ENCODE data around the gene PRDM1.

Gene PRDM1

GRCh38 chr6:106120006-106120405 lies 33.9 kb downstream of the PRDM1 start:
- Histone ChIP-seq H3K9ac (ENCODE audit: insufficient read length) (no peak overlapping the region), H3K4me3 (no peak overlapping the region), H3K27ac (no peak overlapping the region), H3K36me3 (ENCODE audit: insufficient read depth, low read length) (no peaks in the 10 kb centered on the region), H3K9me3 (ENCODE audit: low read depth, low read length) (no peaks in the 10 kb centered on the region)
- TF ChIP-seq EZH2 (IDR thresholded peaks at IDR 0.05) (no peak), FOXP2 (optimal IDR thresholded peaks at IDR 0.05; ENCODE audit: control extremely low read depth, extremely low read length, insufficient read depth) (no peak)
- DNase-seq (ENCODE audit: low read depth, low spot score) = no peak

DNA sequence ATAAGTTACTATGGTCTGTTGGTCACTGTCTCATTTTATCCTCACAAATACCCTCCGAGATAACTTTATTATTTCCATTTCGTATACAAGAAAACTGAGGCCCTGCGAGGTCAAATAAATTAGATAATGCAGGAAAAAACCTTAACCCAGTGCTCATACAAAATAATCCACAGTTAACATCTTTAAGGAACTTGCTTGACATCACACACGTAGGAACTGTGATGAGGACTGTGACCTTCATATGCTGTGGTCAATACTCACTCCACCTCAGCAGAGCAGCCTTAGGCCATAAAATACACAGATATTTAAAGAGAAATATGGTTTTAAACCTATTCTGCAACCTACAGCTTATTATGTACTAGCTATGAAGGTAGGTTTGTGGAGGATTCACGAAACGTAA lies 34.3 kb downstream of the PRDM1 start:
- DNase-seq (ENCODE audit: low read depth, low spot score) = no peak
- Histone ChIP-seq H3K36me3 (ENCODE audit: insufficient read depth, low read length) (no peaks in the 10 kb centered on the region), H3K27ac (no peak overlapping the region), H3K4me3 (no peak overlapping the region), H3K9me3 (ENCODE audit: low read depth, low read length) (no peaks in the 10 kb centered on the region), H3K9ac (ENCODE audit: insufficient read length) (no peak overlapping the region)
- no peak for TF ChIP-seq POLR2AphosphoS5 (IDR thresholded peaks at IDR 0.05; ENCODE audit: borderline replicate concordance, low read depth, low read length)

DNA sequence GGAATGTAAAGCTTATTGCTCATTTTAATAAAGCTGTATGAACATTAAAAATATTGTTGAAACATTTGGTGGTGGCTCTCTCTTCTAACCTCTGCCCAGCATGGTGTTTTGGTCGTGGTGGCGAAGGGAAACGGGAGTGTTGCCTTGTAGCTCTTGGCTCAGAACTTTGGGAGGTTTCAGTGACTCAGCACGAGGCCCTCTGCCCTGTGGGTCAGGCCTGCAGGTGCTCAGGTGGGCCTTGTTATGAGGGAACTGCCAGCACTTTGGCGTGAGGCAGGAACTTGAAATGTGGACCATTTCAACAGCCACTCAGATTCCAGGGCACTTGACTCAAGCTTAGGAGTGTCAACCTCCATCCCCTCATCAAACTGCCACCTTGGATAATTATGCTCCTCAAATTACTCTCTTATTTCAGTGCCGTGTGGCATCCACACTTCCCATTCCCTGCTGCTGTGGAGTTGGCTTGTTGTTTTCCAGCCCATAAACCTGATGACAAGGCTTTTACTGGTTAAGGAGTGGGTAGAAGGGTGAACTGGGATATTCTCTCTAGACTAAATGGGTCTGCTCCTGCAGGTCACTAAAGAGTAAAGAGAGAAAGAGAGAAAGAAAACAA lies 36.3 kb downstream of the PRDM1 start:
- no peak for DNase-seq (ENCODE audit: low read depth, low spot score)
- no peaks in the 10 kb centered on the region for H3K36me3 ChIP-seq (ENCODE audit: insufficient read depth, low read length)
- TF ChIP-seq EZH2 (IDR thresholded peaks at IDR 0.05) (no peak), FOXP2 (optimal IDR thresholded peaks at IDR 0.05; ENCODE audit: control extremely low read depth, extremely low read length, insufficient read depth) (no peak), POLR2AphosphoS5 (IDR thresholded peaks at IDR 0.05; ENCODE audit: borderline replicate concordance, low read depth, low read length) (no peak)
- H3K27ac ChIP-seq = no peak overlapping the region
- no peaks in the 10 kb centered on the region for H3K9me3 ChIP-seq (ENCODE audit: low read depth, low read length)
- no peak overlapping the region for H3K9ac ChIP-seq (ENCODE audit: insufficient read length)
- no peak overlapping the region for H3K4me3 ChIP-seq

GRCh38 chr6:106122938-106123656 lies 37.0 kb downstream of the PRDM1 start:
- DNase-seq (ENCODE audit: low read depth, low spot score) = no peak
- Histone ChIP-seq H3K36me3 (ENCODE audit: insufficient read depth, low read length) (no peaks in the 10 kb centered on the region), H3K4me3 (no peak overlapping the region), H3K9ac (ENCODE audit: insufficient read length) (no peak overlapping the region), H3K27ac (no peak overlapping the region), H3K9me3 (ENCODE audit: low read depth, low read length) (no peaks in the 10 kb centered on the region)
- TF ChIP-seq EZH2 (IDR thresholded peaks at IDR 0.05) (no peak), POLR2AphosphoS5 (IDR thresholded peaks at IDR 0.05; ENCODE audit: borderline replicate concordance, low read depth, low read length) (no peak)

GRCh38 chr6:106124015-106124414 lies 37.9 kb downstream of the PRDM1 start:
- Histone ChIP-seq H3K27ac (no peak overlapping the region), H3K36me3 (ENCODE audit: insufficient read depth, low read length) (no peaks in the 10 kb centered on the region), H3K9ac (ENCODE audit: insufficient read length) (no peak overlapping the region), H3K9me3 (ENCODE audit: low read depth, low read length) (no peaks in the 10 kb centered on the region), H3K4me3 (no peak overlapping the region)
- DNase-seq (ENCODE audit: low read depth, low spot score) = no peak
- no peak for TF ChIP-seq POLR2AphosphoS5 (IDR thresholded peaks at IDR 0.05; ENCODE audit: borderline replicate concordance, low read depth, low read length)
- no peak for TF ChIP-seq EZH2 (IDR thresholded peaks at IDR 0.05)
- no peak for TF ChIP-seq FOXP2 (optimal IDR thresholded peaks at IDR 0.05; ENCODE audit: control extremely low read depth, extremely low read length, insufficient read depth)

DNA sequence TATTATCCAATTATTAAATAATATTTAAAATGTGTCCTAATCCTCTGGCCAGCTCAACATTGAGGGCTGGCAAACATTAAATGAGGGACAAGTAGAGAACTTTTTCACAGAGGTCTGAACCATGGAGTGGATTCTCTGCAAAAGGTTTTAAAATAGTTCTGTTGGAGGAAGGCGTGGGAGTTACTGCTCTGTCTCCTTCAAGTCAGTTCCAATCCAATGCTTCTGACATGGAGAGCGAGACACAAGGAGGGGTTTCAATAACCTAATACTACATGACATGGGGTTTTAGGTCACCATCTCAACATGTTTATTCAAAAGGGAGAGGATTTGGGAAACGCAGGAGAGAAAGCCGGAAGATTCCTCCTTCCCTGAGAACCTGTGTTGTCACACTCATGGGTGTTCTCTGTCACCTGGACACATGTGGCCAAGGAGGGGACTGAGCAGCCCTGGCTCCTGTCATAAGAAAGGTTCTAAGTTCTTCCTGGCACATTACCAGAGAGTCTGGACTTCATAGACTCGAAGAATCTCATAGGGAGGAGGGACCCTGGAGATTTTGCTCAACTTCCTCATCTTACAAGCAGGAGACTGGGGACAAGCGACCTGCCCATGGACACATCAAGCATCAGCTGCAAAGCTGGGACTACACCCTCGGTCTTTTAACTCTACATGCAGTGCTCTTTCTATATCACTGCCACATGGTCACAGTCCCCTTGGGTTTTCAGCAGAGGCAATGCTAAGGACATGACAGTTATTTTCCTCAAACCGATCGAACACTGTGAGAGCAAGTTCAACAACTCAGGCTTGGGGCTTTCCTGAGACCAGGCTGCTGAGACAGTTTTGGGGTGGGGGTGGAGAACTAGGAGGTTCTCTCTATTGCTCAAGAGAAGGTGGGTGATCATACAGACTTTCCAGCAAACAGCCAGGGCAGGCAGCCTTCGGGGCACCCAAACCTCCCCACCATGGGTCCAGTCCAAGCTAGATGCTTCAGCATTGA lies 38.6 kb downstream of the PRDM1 start:
- no peak for TF ChIP-seq FOXP2 (optimal IDR thresholded peaks at IDR 0.05; ENCODE audit: control extremely low read depth, extremely low read length, insufficient read depth)
- Histone ChIP-seq H3K36me3 (ENCODE audit: insufficient read depth, low read length) (no peaks in the 10 kb centered on the region), H3K9me3 (ENCODE audit: low read depth, low read length) (no peaks in the 10 kb centered on the region), H3K4me3 (no peak overlapping the region), H3K9ac (ENCODE audit: insufficient read length) (no peak overlapping the region), H3K27ac (no peak overlapping the region)
- no peak for DNase-seq (ENCODE audit: low read depth, low spot score)

- H3K9ac ChIP-seq (ENCODE audit: insufficient read length) = no peak overlapping the region
- no peaks in the 10 kb centered on the region for H3K9me3 ChIP-seq (ENCODE audit: low read depth, low read length)
- H3K27ac ChIP-seq = no peak overlapping the region
- no peak for TF ChIP-seq FOXP2 (optimal IDR thresholded peaks at IDR 0.05; ENCODE audit: control extremely low read depth, extremely low read length, insufficient read depth)
- TF ChIP-seq EZH2 (IDR thresholded peaks at IDR 0.05) = no peak
- no peak for TF ChIP-seq POLR2AphosphoS5 (IDR thresholded peaks at IDR 0.05; ENCODE audit: borderline replicate concordance, low read depth, low read length)
- no peak overlapping the region for H3K4me3 ChIP-seq
- H3K36me3 ChIP-seq (ENCODE audit: insufficient read depth, low read length) = no peaks in the 10 kb centered on the region
- DNase-seq (ENCODE audit: low read depth, low spot score) = no peak
Measured at GRCh38 chr6:106125925-106126435, 39.8 kb downstream of the PRDM1 start.

GRCh38 chr6:106126482-106126881 lies 40.3 kb downstream of the PRDM1 start:
- Histone ChIP-seq H3K36me3 (ENCODE audit: insufficient read depth, low read length) (no peaks in the 10 kb centered on the region), H3K9ac (ENCODE audit: insufficient read length) (no peak overlapping the region), H3K9me3 (ENCODE audit: low read depth, low read length) (no peaks in the 10 kb centered on the region), H3K27ac (no peak overlapping the region), H3K4me3 (no peak overlapping the region)
- no peak for TF ChIP-seq EZH2 (IDR thresholded peaks at IDR 0.05)
- TF ChIP-seq POLR2AphosphoS5 (IDR thresholded peaks at IDR 0.05; ENCODE audit: borderline replicate concordance, low read depth, low read length) = no peak
- TF ChIP-seq FOXP2 (optimal IDR thresholded peaks at IDR 0.05; ENCODE audit: control extremely low read depth, extremely low read length, insufficient read depth) = no peak
- no peak for DNase-seq (ENCODE audit: low read depth, low spot score)
